GM19099 (cell line): Measurements from ENCODE around the gene MACROD2.

ENCODE experiments used
- POLR2A ChIP-seq: IDR thresholded peaks from 3 replicates; pipeline ENCODE4 v1.6.1; 2011; ENCODE audit warnings: low read depth; ENCODE audit not compliant: insufficient read length; ENCODE audit errors: extremely low read depth

MACROD2 gene

DNA sequence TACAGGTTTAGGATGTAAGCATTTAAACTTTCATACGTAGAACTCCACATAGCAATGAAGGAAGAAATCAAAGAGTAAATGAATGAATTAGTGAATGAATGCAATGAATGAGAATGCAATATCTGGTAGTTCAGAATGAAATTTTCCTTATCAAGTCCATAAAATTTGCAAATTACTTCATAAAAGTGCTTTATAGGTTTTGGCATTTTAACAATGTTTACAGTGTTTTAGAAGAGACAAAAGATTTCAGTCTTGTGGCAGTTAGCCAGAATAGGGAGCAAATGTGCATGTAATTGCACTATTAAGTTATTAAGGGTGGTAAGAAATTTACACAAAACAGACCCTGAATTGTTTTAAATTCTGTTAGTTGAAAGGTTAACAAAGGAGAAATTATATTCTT is 1081.5 kb downstream of the MACROD2 start:
- no peak for TF ChIP-seq POLR2A

DNA sequence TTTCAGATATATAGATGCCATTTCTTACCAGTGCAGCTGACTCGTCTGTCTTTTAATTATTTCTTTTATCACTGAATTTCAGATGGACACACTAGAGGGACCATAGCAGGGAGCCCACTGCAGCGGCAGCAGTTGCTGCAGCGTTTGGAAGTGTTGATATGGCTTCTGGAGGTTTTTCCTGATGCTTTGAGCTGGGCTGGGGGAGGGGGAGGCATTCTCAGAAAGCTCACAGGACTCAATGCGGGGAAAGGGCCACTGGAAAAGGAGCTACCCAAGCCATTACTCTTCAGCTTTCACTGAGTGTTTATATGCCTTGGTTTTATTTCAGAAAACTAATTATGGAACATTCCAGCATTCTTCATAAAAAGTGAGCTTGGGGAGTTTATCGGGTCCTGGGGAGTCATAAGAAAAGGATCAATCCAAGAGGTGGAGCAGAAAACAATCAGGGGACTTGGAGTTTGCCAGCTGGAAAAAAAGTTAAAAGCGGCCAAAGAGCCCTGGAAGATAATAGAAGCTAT is 1082.5 kb downstream of the MACROD2 start:
- no peak for TF ChIP-seq POLR2A

DNA sequence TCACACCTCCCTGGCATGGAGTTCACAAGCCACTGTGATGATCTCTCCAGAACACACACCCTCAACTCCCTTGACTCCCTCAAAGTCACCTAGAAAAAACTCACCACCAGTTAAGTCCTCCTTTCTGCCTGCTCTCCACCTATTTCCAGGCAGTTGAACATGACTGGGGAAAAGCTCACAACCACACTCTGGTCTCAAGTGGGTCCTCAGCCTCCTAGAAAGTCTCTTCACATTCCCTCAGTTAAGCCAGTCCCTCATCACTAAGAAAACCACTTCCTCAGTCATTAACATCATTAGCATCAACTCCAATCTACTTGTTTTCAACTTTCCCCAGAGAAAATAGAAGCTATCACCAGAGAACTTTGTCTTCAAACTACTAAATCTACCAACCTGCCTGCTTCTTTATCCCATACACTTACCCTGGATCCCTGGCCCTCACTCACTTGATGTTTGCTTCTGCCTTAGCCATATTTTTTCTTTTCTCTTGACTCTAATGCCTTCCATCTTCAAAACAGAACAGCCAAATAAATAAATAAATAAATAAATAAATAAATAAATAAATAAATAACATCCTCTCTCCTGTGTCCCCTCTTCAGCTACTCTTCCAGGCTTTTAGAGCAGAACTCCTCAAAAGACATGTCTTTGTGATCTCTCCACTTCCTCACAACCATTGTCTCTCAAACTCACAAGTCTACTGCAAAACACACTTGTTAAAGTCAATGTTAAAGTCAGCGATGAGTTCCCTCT is 1084.5 kb downstream of the MACROD2 start:
- TF ChIP-seq POLR2A = no peak

DNA sequence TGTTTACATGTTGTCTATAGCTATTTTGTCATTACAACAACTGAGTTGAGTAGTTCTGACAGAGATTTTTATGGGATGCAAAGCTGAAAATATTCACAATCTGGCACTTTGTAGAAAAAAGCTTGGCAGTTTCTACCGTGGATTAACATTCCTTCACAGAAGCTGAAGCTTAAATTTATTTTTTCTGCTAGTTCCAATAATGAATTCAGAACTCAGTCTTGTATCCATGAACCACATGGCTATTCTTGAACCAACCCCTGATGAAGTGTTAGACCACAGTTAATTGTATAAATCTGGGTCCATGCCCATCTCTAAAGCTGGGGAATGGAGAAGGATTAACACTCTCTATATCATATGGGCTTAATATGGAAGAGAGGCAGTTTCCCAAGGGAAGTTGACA is 1085.9 kb downstream of the MACROD2 start:
- TF ChIP-seq POLR2A = no peak

DNA sequence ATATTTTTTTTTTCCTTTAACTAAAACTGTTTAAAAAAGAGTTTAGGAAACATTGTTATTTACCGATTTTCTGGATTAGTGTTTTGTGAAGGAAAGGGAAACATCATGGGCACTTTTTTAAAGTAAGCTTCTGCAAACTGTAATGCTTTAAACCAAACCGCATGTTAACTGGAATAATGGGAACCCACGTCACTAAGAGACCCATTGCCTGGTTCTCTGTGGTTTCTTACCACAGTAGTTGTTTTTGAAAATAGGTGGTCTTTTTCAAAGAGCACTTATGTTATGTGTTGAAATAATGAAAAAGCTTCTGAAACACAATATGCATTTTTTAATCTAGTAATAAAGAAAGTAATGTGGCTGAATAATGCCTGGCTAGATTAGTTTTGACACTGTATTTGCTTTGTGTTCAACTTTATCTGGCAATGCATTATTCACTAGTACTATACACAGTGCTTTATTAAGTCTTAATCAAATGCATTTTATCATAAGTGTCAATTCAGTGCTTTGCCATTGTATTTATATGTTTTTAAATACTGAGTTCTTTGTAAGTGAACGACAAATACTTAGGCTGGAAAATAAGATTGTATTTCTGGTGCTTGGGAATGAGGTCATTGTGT is 1096.2 kb downstream of the MACROD2 start:
- no peak for TF ChIP-seq POLR2A

DNA sequence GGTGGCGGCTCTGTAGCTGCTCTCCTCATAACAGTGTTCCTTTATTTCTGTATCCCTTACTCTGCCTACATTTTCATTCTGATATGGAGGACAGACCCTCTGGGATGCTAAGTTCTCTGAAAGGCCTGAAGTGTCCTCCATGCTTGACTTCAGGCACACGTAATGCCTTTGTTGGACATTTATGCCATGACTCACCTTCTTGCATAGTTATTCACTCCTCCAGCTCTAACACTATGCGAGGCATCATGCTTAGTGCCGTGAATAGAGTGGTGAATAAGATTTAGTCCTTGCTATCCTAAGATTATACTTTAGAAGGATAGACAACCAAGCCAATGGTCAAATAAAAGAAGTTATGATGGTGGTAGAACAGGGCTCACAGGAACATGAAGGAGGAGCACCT is 1103.0 kb downstream of the MACROD2 start:
- TF ChIP-seq POLR2A = no peak

DNA sequence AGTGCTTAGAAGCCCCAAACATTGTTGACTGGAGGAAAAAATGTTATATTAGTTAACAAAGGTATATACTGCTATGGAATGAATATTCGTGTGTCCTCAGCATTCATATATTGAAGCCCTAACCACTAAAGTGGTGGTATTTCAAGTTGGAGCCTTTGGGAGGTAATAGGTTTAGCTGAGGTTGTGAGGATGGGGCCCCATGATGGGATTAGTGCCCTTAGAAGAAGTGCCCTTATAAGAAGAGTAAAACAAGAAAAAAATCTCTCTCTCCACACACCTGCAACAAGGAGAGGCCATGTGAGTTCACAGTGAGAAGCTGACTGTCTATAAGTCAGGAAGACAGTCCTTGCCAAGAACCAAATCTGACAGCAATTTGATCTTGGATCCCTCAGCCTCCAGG is 1103.8 kb downstream of the MACROD2 start:
- TF ChIP-seq POLR2A = no peak

DNA sequence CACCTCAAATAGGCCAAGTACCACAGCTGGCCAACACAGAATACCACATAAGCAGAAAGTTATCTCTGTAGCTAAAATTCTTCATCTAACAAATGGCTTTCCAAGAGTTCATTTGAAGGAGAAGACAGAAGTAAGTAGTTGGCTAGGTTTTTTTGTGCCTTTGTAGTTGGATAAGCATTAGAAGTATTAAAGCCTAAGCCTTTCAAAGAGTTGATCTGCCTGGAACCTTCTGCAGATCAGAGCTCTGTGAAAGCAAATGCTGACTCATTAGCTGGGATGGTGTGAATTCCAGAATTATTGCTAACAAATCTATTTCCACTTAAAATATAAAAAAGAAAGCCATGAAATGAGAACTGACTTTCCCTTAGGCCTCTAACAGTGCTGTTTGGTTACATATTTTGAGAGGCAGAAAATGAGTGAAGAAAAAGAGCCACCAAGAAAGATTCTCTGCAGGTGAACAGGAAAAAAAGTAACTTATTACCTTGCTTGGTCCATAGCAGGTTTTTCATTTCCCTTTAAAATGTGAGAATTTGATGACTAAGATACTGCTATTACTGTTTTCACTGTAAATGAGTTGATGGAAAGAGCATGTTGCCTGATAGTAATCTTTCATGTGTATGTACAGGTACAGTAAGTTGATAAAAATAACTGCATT is 1105.3 kb downstream of the MACROD2 start:
- TF ChIP-seq POLR2A = no peak

DNA sequence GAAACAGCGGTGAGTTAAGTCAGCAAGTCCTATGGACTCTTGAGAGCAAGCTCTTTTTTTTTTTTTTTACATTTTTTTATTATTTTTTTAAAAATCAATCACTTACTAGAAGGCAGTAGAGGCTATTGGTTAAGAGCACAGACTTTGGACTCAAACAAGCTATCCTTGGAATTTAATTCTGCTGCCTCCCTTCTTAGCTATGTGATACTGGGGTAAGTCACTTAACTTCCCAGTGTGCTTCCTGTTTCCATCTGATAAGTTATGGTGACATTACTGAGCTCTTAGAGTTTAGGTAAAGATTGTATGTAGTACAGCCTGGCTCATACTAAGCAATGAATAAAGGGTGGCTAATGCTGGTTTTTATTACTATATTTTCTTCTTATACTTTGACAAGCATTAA is 1112.6 kb downstream of the MACROD2 start:
- TF ChIP-seq POLR2A = no peak

DNA sequence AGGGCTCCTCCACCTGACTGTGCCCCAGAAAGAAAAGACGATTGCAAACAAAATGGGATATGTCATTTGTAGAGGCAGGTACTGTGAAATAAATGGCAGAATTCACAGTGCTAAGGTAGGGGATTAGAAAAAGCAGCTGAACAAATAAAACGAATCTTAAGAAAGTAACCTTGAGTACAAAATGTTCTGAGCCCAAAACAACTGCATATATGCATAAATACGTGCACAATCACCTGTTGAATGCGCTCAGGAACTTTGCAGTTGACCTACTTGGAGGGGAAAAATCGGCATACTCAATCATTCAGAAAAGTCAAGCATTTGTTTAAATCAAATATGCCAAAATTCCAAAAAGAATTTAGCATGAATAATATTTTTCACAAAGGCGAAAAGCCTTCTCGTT is 1114.2 kb downstream of the MACROD2 start:
- no peak for TF ChIP-seq POLR2A

DNA sequence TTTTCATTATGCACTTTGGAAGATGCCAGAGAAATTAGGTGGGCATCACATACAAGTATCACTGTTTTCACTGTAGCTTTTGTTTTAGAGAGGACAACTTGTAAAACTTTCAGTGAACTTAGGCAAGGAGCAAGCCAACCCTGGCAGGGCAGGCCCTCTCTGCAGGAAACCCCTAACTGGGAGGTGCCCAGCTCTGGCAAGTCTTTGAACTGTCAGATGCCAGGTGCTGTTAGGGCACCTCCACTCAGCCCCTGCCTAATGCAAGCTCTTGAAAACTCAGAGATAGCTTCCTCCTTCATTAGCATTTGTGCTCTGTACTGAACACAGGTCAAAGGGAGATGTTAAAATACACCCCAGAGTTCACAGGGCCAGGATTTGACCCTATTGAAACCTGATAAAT is 1116.3 kb downstream of the MACROD2 start:
- no peak for TF ChIP-seq POLR2A

DNA sequence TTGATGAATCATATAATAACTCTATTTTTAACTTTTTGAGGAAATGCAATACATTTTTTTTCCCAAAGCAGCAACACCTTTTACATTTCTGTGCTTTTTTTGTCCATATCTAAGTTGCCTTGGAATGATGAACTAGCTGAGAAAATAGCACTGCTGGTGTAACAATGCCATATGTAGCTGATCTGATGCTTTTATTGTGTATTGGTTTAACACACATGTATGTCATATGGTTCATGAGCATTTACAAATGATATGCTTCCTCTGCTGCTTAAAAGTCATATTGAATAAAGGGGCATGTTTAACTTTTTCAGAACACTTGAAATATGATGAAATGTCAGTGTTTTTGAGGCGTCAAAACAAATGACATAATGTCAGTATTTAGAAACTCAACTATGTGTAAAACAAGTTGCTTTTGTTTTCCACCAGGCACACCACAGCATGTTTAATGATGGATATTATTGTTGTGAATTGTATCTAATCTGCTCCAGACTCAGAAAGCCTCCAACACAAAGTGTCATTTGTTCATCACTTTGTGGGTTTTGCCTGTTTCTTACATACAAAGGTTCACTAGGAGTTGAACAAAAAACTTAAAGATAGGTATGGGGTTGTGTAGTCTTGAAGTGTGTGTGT is 1117.9 kb downstream of the MACROD2 start:
- TF ChIP-seq POLR2A = no peak

DNA sequence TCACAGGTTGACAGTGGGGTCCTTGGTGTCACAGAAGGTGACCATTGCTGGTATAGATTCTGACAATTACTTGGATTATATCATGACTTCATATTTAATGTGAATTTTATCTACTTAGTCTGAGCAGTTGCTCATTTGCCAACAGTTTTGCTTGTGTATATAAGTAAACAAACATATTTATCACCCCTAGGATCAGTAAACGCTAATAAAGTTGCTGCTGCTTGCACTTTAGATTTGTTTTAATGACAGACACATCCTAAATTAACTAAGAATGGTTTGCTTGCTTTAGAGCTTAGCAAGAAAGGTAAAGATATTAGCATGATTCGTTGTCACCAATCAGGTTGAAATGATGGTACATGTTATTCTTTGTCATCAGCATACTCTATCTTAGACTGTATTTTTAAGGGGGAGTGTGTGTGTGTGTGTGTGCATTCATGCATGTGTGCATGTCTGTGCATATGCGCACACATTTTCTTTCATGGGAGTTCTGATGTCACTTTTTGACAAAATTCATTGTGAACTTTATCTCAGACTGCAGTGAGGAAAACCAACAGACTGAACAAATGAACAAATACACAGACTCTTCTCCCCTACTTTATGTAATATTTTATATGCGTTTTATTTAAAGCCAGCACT is 1124.7 kb downstream of the MACROD2 start:
- no peak for TF ChIP-seq POLR2A

DNA sequence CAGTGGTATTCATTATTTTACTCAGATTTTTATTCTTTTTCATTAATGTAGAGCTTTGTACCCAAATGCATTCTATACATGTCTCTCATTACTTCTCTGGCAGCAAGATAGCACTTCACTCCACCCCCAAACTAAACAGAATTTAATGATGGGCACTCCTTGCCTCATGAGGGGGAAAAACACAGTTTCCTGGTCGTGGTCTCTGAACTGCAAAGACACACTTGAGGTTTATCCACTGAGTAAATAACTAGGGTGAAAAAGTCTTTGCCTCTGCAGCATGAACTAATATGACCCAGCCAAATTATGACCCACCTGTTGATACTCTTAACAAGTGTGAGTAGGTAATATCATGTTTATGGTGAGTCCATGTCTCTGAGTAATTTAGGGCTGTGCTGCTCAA is 1127.3 kb downstream of the MACROD2 start:
- TF ChIP-seq POLR2A = no peak

DNA sequence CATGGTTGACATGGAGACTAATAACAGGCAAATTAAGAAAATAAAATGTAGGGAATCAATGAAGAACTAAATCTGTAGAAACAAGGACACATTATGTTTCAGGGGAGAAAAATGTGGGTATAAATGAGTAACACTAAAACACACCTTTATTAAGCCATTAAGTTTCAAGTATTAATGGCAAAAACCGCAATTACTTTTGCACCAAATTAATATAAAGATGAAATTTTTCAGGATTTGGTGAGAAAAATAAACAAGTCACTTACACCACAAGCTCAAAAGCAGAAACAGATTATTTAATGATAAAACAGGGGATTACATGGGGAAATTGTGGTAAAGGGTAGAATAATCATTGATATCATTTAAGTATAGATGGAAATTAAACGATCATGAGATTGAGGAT is 1135.9 kb downstream of the MACROD2 start:
- no peak for TF ChIP-seq POLR2A
